Smooth muscle cell (in vitro differentiated cells): ENCODE results near the gene PTX4. TPM values are rescaled to one million over a fixed set of nuclear protein-coding genes. Genes with fewer than 3 reads are reported as not detected.

Experiments
- DNase-seq: peaks from one replicate; lab custom pipeline; 2025; ENCODE audit not compliant: unreplicated experiment; lab: John Stamatoyannopoulos, UW
- H2AFZ ChIP-seq: fragments of 200-600 bp; sonication (generic); 2 replicates; pipeline ENCODE4 v1.6.0; 2016; ENCODE audit warnings: antibody characterized with exemption, low read depth, mild to moderate bottlenecking
- H3F3A ChIP-seq: fragments of 200-600 bp; sonication (generic); 2 replicates; pipeline ENCODE4 v1.6.0; 2017; ENCODE audit warnings: antibody characterized with exemption, low read depth
- H3K27ac ChIP-seq: fragments of 200-600 bp; sonication (generic); 2 replicates; pipeline ENCODE4 v1.5.1; 2016; ENCODE audit warnings: low read depth, mild to moderate bottlenecking
- H3K27me3 ChIP-seq: fragments of 200-600 bp; sonication (generic); 2 replicates; pipeline ENCODE4 v1.6.1; 2016; ENCODE audit warnings: low read depth, mild to moderate bottlenecking
- H3K36me3 ChIP-seq: fragments of 200-600 bp; sonication (generic); 2 replicates; pipeline ENCODE4 v1.5.1; 2016; ENCODE audit warnings: low read depth
- H3K4me1 ChIP-seq: fragments of 200-600 bp; sonication (generic); 2 replicates; pipeline ENCODE4 v1.5.1; 2016; ENCODE audit warnings: low read depth
- H3K4me2 ChIP-seq: fragments of 200-600 bp; sonication (generic); 2 replicates; pipeline ENCODE4 v1.6.0; 2016; ENCODE audit warnings: mild to moderate bottlenecking
- H3K4me3 ChIP-seq: fragments of 200-600 bp; sonication (generic); 2 replicates; pipeline ENCODE4 v1.5.1; 2016; ENCODE audit warnings: mild to moderate bottlenecking
- H3K79me2 ChIP-seq: fragments of 200-600 bp; sonication (generic); 2 replicates; pipeline ENCODE4 v1.6.0; 2016; ENCODE audit warnings: low read depth, mild to moderate bottlenecking
- H3K9ac ChIP-seq: fragments of 200-600 bp; sonication (generic); 2 replicates; pipeline ENCODE4 v1.6.0; 2016; ENCODE audit warnings: low read depth
- H3K9me3 ChIP-seq: fragments of 200-600 bp; sonication (generic); replicated peaks from 2 replicates; pipeline ENCODE4 v1.5.1; 2016; ENCODE audit warnings: low read depth
- H4K20me1 ChIP-seq: fragments of 200-600 bp; sonication (generic); 2 replicates; pipeline ENCODE4 v1.6.0; 2016; ENCODE audit warnings: low read depth
- whole genome bisulfite sequencing: methylation state at CpG from one replicate; pipeline ENCODE4 v1.1.7; 2016; ENCODE audit warnings: low lambda C conversion rate; 5-methylcytosine and 5-hydroxymethylcytosine counted together
- polyA plus RNA-seq: library from polyadenylated mRNA; unstranded; fragments of >200 nt; fragmentation: Nextera tagmentation; extraction: Ambion mirVana; gene quantifications from 2 replicates; pipeline ENCODE4 v1.2.1, GENCODE V29; 2016
- total RNA-seq: library from RNA; depleted of rRNA; stranded (reverse); fragments of >200 nt; gene quantifications from 2 replicates; pipeline ENCODE4 v1.2.3, GENCODE V29; 2014
- TF ChIP-seq, protein P1 (sequence below): fragments of 200-600 bp; sonication (generic); IDR thresholded peaks from 2 replicates; pipeline ENCODE4 v1.5.1; 2017; ENCODE audit warnings: borderline replicate concordance, mild to moderate bottlenecking, antibody characterized with exemption; ENCODE audit not compliant: insufficient read depth, poor library complexity, severe bottlenecking

Gene PTX4
- total and polyA plus RNA-seq, 2 experiments from 2014 or later, result not detected

DNA sequence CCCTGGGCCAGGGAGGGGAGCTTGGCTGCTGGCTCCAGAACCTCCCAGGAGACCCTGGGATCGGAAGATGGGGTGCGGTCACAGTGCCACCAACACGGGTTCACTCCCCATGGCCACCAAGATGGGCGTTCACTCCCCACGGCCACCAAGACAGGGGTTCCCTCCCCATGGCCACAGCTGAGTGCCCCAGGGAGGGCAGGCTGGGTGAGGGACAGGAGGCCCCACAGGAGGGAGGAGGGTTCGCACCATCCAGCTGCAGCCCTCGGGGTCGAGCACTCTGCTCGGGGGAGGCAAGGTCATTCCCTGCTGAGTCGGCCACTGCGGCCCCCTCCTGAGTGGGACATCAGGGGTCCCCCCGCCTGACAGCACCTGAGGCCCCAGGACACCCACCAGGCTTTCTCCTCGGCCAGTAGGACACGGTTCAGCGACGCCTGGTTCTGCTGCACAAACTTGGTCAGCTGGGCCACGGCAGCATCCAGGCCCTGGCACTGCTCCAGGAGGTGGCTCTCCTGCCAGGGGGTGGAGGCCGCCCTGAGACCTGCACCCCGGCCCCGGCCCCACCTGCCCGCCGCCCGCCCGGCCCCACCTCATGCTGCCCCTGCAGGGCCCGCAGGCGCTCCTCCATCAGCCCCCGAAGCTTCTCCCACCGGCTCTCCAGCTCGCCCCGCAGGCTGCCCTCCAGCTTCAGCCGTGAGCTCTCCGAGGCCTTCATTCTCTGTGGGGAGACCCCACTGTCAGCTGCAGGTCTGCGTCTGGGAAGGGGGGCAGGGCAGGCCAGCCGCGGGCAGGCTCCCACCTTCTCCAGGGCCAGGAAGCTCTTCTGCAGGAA is 50.3 kb downstream of the PTX4 start:
- no peak overlapping the region for H3K4me3 ChIP-seq
- H3K4me1 ChIP-seq, result no peaks in the 10 kb centered on the region
- H4K20me1 ChIP-seq, result no peaks in the 10 kb centered on the region
- no peaks in the 10 kb centered on the region for H3K79me2 ChIP-seq
- H3K4me2 ChIP-seq, result no peak overlapping the region
- H3K9ac ChIP-seq, result no peak overlapping the region
- no peaks in the 10 kb centered on the region for H3K9me3 ChIP-seq
- no peaks in the 10 kb centered on the region for H3F3A ChIP-seq
- no peak overlapping the region for H2AFZ ChIP-seq
- no peaks in the 10 kb centered on the region for H3K27me3 ChIP-seq
- H3K36me3 ChIP-seq, result no peaks in the 10 kb centered on the region
- H3K27ac ChIP-seq, result no peak overlapping the region
- TF ChIP-seq, protein P1, sequence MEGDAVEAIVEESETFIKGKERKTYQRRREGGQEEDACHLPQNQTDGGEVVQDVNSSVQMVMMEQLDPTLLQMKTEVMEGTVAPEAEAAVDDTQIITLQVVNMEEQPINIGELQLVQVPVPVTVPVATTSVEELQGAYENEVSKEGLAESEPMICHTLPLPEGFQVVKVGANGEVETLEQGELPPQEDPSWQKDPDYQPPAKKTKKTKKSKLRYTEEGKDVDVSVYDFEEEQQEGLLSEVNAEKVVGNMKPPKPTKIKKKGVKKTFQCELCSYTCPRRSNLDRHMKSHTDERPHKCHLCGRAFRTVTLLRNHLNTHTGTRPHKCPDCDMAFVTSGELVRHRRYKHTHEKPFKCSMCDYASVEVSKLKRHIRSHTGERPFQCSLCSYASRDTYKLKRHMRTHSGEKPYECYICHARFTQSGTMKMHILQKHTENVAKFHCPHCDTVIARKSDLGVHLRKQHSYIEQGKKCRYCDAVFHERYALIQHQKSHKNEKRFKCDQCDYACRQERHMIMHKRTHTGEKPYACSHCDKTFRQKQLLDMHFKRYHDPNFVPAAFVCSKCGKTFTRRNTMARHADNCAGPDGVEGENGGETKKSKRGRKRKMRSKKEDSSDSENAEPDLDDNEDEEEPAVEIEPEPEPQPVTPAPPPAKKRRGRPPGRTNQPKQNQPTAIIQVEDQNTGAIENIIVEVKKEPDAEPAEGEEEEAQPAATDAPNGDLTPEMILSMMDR, result no peak
- DNase-seq, result no peak
- 93% methylated on average over 27 of the region's 35 CpGs for WGBS

DNA sequence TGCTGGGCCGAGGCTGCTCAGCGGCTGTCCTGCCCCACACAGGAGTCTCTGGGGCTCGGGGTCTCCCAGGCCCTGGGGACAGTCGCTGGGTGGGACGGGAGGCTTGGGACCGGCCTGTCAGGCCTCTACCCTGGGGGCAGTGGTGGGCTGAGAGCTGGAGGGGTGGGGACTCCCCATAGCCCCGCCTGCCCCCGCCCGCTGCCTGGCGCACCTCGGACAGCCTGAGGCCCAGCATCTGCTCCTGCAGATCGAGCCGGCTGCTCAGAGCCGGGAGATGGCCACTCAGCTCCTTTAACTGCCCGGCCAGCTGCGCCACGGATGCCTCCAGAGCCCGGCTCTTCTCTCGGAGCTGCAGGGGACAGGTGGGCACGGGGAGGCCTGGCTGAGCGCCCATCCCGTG is 51.1 kb downstream of the PTX4 start:
- no peaks in the 10 kb centered on the region for H4K20me1 ChIP-seq
- no peak overlapping the region for H2AFZ ChIP-seq
- no peaks in the 10 kb centered on the region for H3K27me3 ChIP-seq
- H3K9me3 ChIP-seq, result no peaks in the 10 kb centered on the region
- no peak for DNase-seq
- WGBS, result 83% methylated on average over 9 of the region's 22 CpGs
- H3K4me3 ChIP-seq, result no peak overlapping the region
- H3K27ac ChIP-seq, result no peak overlapping the region
- TF ChIP-seq, protein P1, result no peak
- no peaks in the 10 kb centered on the region for H3F3A ChIP-seq
- H3K9ac ChIP-seq, result no peak overlapping the region
- H3K79me2 ChIP-seq, result no peaks in the 10 kb centered on the region
- no peaks in the 10 kb centered on the region for H3K36me3 ChIP-seq
- no peak overlapping the region for H3K4me2 ChIP-seq
- no peaks in the 10 kb centered on the region for H3K4me1 ChIP-seq

- Histone ChIP-seq H3K36me3 (no peaks in the 10 kb centered on the region), H3K4me3 (no peak overlapping the region), H3F3A (no peaks in the 10 kb centered on the region), H4K20me1 (no peaks in the 10 kb centered on the region), H3K9me3 (no peaks in the 10 kb centered on the region), H3K9ac (no peak overlapping the region), H3K4me1 (no peaks in the 10 kb centered on the region), H3K4me2 (no peak overlapping the region), H3K27me3 (no peaks in the 10 kb centered on the region), H3K27ac (no peak overlapping the region), H2AFZ (no peak overlapping the region), H3K79me2 (no peaks in the 10 kb centered on the region)
- 92% methylated on average over 45 of the region's 47 CpGs for WGBS
- TF ChIP-seq, protein P1, result no peak
- no peak for DNase-seq
Observed at GRCh38 chr16:1436731-1437355, 51.9 kb downstream of the PTX4 start.
